ENCODE data around the gene ABCE1.

Gene ABCE1

GRCh38 chr4:145097821-145098674, at the start of gene ABCE1, which contains the start of gene ANAPC10:
Gene ABCE1, plus strand, starts transcription at chr4:145098311. Its CDS starts 6,102 bp downstream, at chr4:145104413.
Gene ANAPC10, minus strand, starts transcription at chr4:145098196. Its CDS starts 2,097 bp downstream, at chr4:145096099.
- peak; percentile 92 for DNase-seq

GRCh38 chr4:145048817-145049216, 49.3 kb upstream of the ABCE1 start:
- DNase-seq = no peak

DNA sequence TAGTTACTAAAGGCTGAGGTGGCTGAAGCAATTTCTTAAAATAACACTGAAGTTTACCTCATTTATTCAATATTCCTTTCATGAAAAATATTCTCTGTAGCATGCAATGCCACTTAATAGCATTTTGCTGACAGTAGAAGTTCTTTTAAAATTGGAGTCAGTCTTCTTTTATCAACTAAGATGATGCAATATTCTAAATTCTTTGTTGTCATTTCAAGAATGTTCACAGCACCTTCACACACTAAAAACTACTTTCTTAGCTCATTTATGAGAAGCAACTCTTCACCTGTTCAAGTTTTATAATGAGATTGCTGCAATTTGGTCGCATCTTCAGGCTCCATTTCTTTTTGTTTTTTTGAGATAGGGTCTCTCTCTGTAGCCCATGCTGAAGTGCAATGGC, 48.9 kb upstream of the ABCE1 start:
- DNase-seq = no peak

DNA sequence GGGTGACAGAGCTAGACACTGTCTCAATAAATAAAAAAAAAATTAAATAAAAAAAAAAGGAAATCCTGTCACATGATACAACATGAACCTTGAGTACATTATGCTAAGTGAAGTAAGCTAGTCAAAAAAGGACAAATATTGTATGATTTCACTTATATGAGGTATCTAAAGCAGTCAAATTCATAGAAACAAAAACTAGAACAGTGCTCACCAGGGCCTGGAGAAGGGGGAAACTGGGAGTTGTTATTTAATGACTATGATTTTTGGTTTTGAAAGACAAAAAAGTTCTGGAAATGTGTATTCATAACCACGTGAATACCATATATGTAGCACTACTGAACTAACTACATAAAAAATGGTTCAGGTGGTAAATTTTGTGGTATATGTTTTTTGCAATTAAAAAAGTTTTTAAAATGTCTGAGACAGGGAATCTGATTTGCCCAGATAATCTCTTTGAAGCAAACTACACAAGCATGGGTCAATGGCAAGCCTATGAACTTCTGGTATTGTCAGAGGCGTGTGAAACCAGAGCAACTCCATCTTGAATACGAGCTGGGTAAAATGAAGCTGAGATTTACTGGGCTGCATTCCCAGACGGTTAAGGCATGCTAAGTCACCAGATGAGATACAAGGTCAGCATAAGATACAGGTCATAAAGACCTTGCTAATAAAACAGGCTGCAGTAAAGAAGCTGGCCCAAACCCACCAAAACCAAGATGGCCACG, 42.4 kb upstream of the ABCE1 start:
- DNase-seq = no peak

GRCh38 chr4:145056325-145057130, 41.6 kb upstream of the ABCE1 start:
- DNase-seq = no peak

DNA sequence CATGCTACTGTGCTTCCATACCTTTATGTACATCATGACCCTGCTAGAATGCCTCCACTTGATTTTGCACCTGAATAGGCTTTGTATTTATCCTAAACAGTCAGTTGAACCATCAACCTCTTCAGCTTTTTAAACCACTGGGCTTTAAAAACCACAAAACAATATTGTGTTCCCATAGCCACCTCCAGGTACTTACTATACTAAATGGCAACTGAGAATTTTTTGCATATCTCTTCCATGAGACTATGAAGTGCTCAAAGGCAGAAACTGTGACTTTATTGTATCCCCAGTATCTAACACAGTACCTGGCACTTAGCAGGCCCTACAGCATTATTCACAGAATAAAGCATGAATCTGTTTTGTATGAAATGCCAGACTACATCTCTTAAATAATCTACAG, 39.9 kb upstream of the ABCE1 start:
- DNase-seq = no peak

DNA sequence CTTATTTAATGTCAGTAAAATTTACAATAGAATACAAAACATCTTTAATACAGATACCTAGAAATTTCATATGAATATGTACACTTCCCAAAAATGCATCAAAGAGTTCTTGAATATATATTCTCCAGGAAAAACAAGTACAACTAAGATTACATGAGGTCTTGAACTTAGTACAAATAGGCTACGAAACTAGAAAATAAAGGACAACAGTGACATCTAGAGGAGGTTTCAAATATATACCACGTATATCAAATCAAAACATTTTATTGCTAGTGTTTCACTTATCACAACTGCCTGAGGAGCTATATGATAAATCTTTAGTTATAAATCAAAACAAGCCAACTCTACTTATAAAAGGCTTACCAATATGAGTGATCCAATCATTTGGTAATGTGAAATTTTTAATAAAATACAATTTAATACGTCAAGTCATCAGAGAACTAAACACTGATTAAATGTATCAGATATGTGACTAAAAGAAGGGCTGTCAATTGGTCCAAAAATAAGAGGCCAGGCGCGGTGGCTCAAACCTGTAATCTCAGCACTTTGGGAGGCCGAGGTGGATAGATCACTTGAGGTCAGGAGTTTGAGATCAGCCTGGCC, 36.7 kb upstream of the ABCE1 start:
- no peak for DNase-seq

DNA sequence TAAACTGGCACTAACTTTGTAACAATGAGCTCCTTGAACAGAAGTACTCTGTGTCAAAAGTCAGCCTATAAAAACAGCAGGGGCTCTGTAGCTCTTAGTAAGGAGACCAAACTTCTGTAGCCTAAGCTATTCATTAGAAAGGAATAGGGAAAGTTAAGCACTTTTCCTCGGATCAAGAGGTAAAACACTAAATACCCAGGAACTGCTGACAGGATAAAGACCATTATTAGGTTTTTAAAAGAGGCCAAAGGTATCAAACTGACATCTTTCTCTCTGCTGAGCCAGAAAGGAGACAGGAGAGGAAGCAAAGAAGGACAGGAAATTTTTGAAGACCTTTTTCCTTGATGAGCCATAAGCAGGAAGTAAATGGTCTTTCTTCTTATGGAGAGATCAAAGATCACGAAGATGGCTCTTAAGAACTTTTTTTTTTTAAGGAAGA, 32.0 kb upstream of the ABCE1 start:
- DNase-seq = no peak

GRCh38 chr4:145069361-145069760, 28.8 kb upstream of the ABCE1 start:
- no peak for DNase-seq

- DNase-seq = no peak
Observed at GRCh38 chr4:145071560-145071959, 26.6 kb upstream of the ABCE1 start.

- DNase-seq = no peak
Observed at GRCh38 chr4:145075742-145076468, 22.2 kb upstream of the ABCE1 start.

GRCh38 chr4:145076469-145076855, 21.6 kb upstream of the ABCE1 start:
- no peak for DNase-seq

- no peak for DNase-seq
Observed at GRCh38 chr4:145081756-145082155, 16.4 kb upstream of the ABCE1 start.

GRCh38 chr4:145083891-145084605, 14.1 kb upstream of the ABCE1 start:
- DNase-seq = no peak

DNA sequence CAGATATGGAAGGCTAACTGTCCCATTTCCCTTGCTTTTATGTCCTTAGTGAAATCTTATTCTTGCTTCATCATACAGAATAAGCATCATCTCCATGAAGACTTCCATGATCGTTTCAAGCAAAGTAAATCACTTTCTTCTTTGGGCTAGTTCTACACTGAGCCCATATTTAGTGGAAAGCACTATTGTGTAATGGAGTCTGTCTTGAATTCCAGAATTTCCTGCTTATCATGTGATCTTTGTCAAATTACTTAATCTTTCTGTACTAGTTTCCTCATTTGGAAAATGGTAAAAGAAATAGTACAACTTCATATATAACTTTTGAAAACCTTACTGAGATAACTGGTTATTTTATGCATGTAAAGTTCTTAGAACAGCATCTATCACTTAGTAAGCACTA, 7.7 kb upstream of the ABCE1 start:
- no peak for DNase-seq

DNA sequence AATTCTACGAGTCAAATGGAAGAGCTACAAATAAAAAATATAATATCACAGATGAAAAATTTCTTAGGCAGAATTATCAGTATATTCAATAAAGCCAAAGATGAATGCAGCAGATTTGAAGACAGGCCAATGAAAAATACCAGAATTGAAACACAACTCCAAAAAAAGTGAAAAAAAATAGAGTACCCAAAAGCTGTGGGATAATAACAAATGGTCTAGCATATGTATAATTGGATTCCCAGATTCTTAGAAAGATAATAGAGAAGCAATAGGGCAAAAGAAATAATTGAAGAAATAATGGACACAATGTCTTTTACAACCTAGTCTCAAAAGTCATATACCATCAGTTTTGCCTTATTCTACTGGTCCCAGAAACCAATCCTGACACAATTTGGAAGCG, 4.5 kb upstream of the ABCE1 start:
- DNase-seq = no peak

GRCh38 chr4:145097331-145097820, 735 bp upstream of the ABCE1 start:
- DNase-seq = no peak

DNA sequence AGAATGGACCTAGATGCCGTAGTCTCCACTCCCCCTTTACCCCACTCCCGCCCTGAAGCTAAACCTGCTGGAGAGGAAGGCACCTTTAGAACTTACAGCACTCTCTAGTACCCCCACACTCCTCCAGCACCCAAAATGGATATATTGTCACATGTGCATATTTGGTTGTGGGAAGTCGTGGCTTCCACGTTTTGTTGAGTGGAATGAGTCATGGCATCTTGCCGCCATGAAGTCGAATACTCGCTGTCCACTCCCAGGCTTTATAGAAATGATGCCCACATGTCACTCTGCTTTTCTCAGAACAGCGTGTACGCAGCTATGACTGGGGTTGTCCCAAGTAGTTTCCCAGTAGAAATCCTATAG, 545 bp downstream of the ABCE1 start:
- no peak for DNase-seq

- no peak for DNase-seq
Observed at GRCh38 chr4:145099653-145100052, 1.5 kb downstream of the ABCE1 start.

DNA sequence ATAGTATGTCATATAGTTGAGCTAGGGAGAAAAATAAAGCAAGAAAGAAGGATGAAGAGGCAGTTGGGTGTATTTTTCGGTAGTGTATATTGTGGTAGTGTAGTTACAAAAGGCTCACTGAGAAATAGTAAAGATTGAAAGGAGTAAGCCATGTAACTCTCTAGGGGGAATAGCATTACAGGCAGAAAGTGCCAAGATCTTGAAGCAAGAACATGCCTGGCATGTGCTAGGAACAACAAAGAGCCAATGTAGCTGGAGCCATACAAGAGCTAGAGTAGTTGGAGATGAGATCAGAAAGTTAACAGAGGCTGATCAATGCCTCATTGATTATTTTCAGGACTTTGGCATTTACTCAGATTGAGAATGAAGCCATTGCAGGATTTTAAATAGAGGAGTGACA, 3.0 kb downstream of the ABCE1 start:
- no peak for DNase-seq

- DNase-seq = no peak
Observed at GRCh38 chr4:145102619-145103018, 4.5 kb downstream of the ABCE1 start.
